Stimulated activated naive B cell treated with anti-CD40 and anti-IgM and Interleukin-4, amounts not matched to agents 10 μg/mL and 1 μg/mL and 100 μg/mL, for 72 hours (primary cell): ENCODE measurements around the gene NKX2-3.
A peak's percentile ranks its signal among the peaks of the same experiment; 100 is the strongest.

Experiments
- ATAC-seq, 2 donors: fragments of 150-1000 bp; cut with Tn5 transposase; replicated peaks; 2 replicates each; pipeline ENCODE4 v1.10.0; 2021; ENCODE audit warnings: moderate library complexity in 1 of 2
- DNase-seq: peaks from one replicate; pipeline ENCODE4 v3.0.0; 2021
- H3K27ac Mint-ChIP-seq: one replicate; pipeline ENCODE4 v1.8.0; 2022; ENCODE audit warnings: mild to moderate bottlenecking, mixed read lengths
- H3K27me3 Mint-ChIP-seq, 2 donors: one replicate each; pipeline ENCODE4 v1.8.0; 2022; ENCODE audit warnings: mixed read lengths in 2 of 2
- H3K36me3 Mint-ChIP-seq, 2 donors: one replicate each; pipeline ENCODE4 v1.8.0; 2022; ENCODE audit warnings: mixed read lengths in 2 of 2, mild to moderate bottlenecking in 1 of 2
- H3K4me1 Mint-ChIP-seq, 2 donors: one replicate each; pipeline ENCODE4 v1.8.0; 2022; ENCODE audit warnings: mixed read lengths in 2 of 2, mild to moderate bottlenecking in 1 of 2
- H3K4me3 Mint-ChIP-seq, 2 donors: one replicate each; pipeline ENCODE4 v1.8.0; 2022; ENCODE audit warnings: mild to moderate bottlenecking in 2 of 2, mixed read lengths in 2 of 2, moderate library complexity in 1 of 2
- H3K9me3 Mint-ChIP-seq, 2 donors: one replicate each; pipeline ENCODE4 v1.8.0; 2022; ENCODE audit warnings: mixed read lengths in 2 of 2, mild to moderate bottlenecking in 1 of 2

The NKX2-3 gene

DNA sequence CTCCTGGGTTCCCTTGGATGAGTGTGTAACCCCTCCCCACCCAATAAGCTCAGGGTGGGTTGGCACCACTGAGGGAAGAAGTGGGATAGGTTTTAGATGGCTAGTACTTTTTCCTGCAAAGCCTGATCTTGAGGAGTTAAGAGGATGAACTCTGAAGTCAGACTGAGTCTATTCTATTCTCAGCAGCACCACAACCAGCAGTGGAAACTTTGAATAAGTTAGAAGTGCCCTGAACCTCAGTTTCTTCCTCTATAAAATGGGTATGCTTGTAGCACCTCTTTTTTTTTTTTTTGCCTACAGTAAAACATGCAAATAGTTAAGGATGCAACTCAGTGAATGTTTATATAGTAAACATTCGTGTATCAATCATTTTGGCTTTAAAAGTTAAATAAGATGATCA is 7.1 kb downstream of the NKX2-3 start:
- no peak for ATAC-seq
- H3K36me3 Mint-ChIP-seq, result no peaks in the 10 kb centered on the region
- H3K4me3 Mint-ChIP-seq, result peak overlapping the region in 1 of 2 donors; percentile 69
- peaks cover 74 to 88% of the 10 kb centered on the region in 2 donors for H3K27me3 Mint-ChIP-seq
- no peak overlapping the region for H3K27ac Mint-ChIP-seq
- H3K4me1 Mint-ChIP-seq, result peaks cover 14 to 53% of the 10 kb centered on the region in 2 donors
- no peaks in the 10 kb centered on the region for H3K9me3 Mint-ChIP-seq
- DNase-seq, result no peak

DNA sequence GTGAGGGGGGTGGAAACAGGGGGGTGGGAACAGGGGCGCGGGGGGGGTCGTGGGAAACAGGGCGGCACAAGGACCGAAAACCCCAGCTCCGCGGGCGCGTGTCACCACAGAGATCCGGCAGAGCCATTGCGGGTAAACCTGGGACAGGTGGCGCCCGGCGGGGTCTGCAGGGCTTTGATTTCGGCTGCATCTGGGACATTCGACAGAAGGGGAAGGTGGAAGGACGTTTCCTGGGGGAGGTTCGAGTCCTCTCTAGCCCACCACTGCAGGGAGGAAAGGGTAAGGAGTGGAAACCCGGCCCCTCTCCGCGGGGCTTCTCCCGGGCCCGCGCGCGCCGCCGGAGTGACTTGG is 7.5 kb downstream of the NKX2-3 start:
- H3K4me3 Mint-ChIP-seq, result peak overlapping the region; percentile 69 to 73
- H3K9me3 Mint-ChIP-seq, result no peaks in the 10 kb centered on the region
- peaks cover 77 to 90% of the 10 kb centered on the region in 2 donors for H3K27me3 Mint-ChIP-seq
- DNase-seq (no peak), ATAC-seq (no peak)
- no peak overlapping the region for H3K27ac Mint-ChIP-seq
- H3K4me1 Mint-ChIP-seq, result peaks cover 12 to 48% of the 10 kb centered on the region in 2 donors
- no peaks in the 10 kb centered on the region for H3K36me3 Mint-ChIP-seq

DNA sequence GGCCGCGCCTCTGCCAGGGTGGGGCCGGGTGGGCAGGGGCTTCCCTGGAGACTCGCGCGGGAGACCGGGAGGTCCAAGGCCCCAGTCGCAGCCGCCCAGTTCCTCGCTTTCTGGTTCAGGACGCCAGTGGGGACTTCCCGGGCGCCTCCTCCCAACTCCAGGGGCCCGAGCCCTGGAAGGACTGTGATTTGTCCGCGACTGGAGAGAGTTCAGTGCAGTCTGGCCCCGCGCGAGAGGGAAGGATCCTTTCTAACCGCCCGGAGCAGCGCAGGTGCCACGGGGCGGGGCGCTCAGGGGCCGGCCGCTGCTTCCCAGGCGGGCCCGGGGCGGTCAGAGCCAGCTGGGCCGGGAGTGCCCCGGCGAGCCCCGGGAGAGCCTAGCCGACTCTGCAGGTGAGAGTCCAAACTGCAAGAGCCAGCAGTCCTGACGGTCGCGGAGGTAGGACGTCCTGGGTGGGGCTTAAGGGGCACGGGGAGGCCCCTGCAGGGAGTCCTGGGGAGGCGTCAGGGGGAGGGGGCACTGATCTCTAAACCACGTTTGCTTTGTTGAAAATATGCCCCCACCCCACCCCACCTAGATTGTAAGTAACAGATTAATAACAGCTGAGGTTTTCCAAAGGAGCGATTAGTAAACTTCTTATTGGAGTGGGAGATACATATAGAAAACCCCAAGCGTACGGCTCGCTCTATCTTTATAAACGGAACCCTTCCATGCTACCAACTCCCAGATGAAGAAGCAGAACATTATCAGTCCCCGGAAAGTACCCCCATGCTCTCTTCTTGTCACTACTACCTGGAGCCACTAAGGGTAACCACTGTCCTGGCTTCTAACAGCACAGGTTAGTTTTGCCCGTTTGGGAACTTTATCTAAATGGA is 8.2 kb downstream of the NKX2-3 start:
- Mint-ChIP-seq H3K36me3 (no peaks in the 10 kb centered on the region), H3K4me1 (peaks cover 12 to 42% of the 10 kb centered on the region in 2 donors), H3K27ac (no peak overlapping the region), H3K4me3 (peak overlapping the region; percentile 69 to 73), H3K9me3 (no peaks in the 10 kb centered on the region), H3K27me3 (peaks cover 80 to 91% of the 10 kb centered on the region in 2 donors)
- peak; percentile 29 to 62 for ATAC-seq
- DNase-seq, result no peak

DNA sequence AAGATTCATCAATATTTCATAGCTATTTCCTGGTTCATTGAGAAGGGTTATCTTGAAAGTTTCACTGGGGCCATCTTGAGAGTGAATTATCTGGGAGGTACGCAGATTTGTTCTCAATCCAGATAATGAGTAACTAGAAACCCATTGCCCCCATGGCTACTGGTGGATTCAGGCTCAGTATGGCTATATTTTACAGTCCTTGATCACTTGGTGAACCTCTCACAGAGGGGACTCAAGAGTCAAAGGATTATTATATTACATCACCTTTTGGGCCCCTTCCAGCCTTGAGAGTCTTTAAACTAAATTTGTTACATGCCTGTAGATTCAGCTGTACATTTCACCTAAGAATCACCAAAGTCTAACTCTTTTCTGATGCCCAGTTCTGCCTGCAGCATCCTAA is 11.6 kb downstream of the NKX2-3 start:
- Mint-ChIP-seq H3K27me3 (peaks cover 64 to 82% of the 10 kb centered on the region in 2 donors), H3K9me3 (no peaks in the 10 kb centered on the region), H3K27ac (no peak overlapping the region), H3K4me3 (no peak overlapping the region), H3K4me1 (peaks cover 0 to 12% of the 10 kb centered on the region in 2 donors), H3K36me3 (no peaks in the 10 kb centered on the region)
- no peak for DNase-seq
- ATAC-seq, result no peak

DNA sequence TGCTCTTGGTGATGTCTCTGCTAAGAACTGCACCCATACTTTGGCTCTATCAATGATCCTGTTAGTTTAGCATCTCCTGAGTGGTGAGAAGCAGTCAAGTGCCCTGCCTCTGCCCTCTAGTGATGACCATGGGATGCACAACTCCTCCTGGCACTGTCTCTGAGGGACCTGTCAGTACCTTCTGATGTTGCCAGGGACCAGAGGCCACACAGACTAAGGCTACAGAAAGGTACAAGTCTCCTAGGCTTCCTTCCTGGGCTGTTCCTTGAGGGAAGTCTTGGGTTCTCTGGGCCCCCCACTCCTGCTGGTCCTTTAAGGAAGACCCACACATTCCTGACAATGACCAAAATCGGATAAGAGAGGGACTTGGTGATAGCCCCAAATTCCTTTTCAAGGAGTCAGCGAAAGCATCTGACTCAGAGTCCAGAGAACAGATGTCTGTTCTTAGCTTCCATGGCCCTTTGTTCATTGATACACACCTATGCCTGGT is 15.3 kb downstream of the NKX2-3 start:
- Mint-ChIP-seq H3K9me3 (no peaks in the 10 kb centered on the region), H3K27ac (no peak overlapping the region), H3K27me3 (peaks cover 56 to 79% of the 10 kb centered on the region in 2 donors), H3K36me3 (no peaks in the 10 kb centered on the region), H3K4me1 (no peaks in the 10 kb centered on the region), H3K4me3 (no peak overlapping the region)
- DNase-seq (no peak), ATAC-seq (peak; percentile 66 to 77)

DNA sequence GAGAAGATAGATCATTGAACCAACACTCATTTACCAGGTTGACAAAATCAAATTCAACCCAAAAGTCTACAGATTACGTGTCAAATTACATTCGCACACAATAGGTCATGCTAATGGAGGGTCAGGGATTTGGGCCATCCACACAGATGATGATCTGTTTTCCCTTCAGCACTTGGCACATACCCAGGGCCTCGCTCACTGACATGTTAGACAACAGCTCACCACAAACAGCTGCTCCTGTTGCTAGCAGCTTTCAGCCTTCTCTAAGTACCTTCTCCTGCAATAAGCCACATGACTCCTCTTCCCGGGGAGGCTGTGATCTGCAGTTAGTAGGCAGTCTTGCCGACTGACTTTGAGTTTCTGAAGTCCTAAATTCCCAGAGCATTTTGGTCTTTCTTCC is 18.4 kb downstream of the NKX2-3 start:
- DNase-seq (no peak), ATAC-seq (no peak)
- Mint-ChIP-seq H3K36me3 (no peaks in the 10 kb centered on the region), H3K9me3 (no peaks in the 10 kb centered on the region), H3K27me3 (peaks cover 54 to 70% of the 10 kb centered on the region in 2 donors), H3K27ac (no peak overlapping the region), H3K4me1 (no peaks in the 10 kb centered on the region), H3K4me3 (no peak overlapping the region)

DNA sequence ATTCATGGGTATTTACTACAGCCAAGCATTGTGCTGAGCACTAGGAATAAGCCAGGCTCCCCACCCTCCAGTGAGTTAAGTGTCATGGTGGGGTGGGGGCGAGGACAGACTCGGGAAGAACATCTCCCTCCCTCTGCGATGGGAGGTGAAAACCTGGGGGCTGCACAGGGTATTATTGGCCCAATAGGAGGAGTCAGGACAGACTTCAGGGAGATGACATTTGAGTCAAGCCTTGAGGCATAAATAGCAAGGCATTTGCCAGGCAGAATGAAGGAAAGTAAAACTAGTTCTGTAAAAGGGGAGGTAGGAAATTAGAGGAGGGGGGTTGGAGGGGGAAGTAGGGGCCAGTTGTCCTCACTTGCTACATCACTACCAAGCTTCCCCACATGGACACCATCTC is 18.9 kb downstream of the NKX2-3 start:
- Mint-ChIP-seq H3K27me3 (peaks cover 51 to 66% of the 10 kb centered on the region in 2 donors), H3K27ac (no peak overlapping the region), H3K36me3 (no peaks in the 10 kb centered on the region)

DNA sequence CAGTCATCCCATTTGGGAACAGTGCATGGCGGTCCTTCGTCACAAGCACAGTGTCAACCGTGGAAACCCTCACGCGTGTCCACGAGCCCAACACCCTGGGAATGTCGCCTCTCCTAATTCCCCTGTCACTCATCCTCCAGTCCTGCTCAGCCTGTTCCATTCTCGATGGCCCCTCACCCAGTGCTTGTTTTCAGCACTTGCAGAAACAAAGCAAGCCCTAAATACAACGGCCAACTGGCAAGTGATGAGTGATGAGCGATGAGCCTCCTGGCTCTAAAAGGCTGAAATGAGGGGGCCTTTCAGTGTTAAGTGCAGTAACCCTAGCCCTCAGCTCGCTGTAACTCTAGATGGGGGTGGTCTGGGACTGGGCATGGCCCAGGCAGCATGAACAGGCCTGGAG is 22.6 kb downstream of the NKX2-3 start:
- Mint-ChIP-seq H3K27ac (no peak overlapping the region), H3K27me3 (peaks cover 39 to 50% of the 10 kb centered on the region in 2 donors), H3K4me3 (no peak overlapping the region), H3K36me3 (no peaks in the 10 kb centered on the region), H3K4me1 (peaks cover 0 to 2% of the 10 kb centered on the region in 2 donors), H3K9me3 (no peaks in the 10 kb centered on the region)
- ATAC-seq (no peak), DNase-seq (no peak)

More for the DNA sequence above, 18.9 kb downstream of the NKX2-3 start:
- DNase-seq (no peak), ATAC-seq (no peak)
- no peaks in the 10 kb centered on the region for H3K9me3 Mint-ChIP-seq
- H3K4me3 Mint-ChIP-seq, result no peak overlapping the region
- H3K4me1 Mint-ChIP-seq, result no peaks in the 10 kb centered on the region

DNA sequence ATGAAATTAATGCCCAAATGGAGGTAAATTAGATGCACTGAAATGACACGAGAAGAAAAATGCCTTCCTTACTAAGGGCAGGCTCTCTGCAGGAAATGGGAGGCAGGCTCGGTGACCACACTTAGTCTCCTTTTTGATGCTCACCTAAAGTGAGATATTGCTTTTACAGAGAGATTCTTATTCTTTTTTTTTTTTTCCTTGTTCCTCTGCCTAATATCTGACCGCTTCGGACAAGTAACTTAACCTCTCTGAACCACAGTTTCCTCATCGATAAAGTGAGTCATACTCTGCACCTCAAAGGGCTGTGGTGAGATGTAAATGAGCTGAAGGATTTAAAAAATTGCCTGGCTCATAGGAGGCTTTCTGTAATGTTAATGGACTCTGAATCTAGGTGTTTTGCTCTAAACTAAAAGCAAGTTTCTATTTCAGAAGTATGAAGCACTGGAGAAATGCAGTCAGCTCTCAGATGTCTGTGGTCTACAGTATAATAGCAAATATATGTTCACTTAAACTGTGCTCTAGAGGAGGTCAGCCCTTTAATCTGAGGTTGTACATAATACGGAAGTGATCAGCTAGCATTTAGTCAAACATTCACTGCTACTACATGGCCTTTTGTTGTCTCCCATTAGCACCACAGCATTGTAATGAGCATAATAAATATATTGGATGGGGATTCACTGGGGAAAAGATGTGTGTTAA is 23.2 kb downstream of the NKX2-3 start:
- no peak overlapping the region for H3K4me3 Mint-ChIP-seq
- H3K36me3 Mint-ChIP-seq, result no peaks in the 10 kb centered on the region
- DNase-seq (no peak), ATAC-seq (peak; percentile 72 to 75)
- no peaks in the 10 kb centered on the region for H3K9me3 Mint-ChIP-seq
- H3K4me1 Mint-ChIP-seq, result peaks cover 0 to 7% of the 10 kb centered on the region in 2 donors
- H3K27me3 Mint-ChIP-seq, result peaks cover 36 to 46% of the 10 kb centered on the region in 2 donors
- H3K27ac Mint-ChIP-seq, result no peak overlapping the region

DNA sequence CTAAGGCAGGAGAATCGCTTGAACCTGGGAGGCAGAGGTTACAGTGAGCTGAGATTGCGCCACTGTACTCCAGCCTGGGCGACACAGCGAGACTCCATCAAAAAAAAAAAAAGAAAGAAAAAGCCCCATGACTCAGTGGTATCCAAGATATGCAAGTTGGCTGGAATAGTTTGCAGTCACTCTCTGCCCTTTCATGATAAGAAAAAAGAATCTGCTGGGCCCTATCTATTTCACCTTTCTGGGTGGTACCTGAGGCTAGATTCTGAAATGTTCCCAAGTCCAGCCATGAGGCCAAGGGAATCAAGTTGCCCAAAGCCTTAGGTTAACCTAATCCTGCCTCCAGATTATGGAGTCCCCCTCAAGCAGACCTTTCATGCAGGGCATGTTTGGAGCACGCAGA is 24.3 kb downstream of the NKX2-3 start:
- H3K27ac Mint-ChIP-seq, result no peak overlapping the region
- peaks cover 28 to 37% of the 10 kb centered on the region in 2 donors for H3K27me3 Mint-ChIP-seq
- H3K36me3 Mint-ChIP-seq, result no peaks in the 10 kb centered on the region
- DNase-seq, result no peak
- H3K4me3 Mint-ChIP-seq, result no peak overlapping the region
- H3K4me1 Mint-ChIP-seq, result peaks cover 0 to 8% of the 10 kb centered on the region in 2 donors
- ATAC-seq, result no peak
- no peaks in the 10 kb centered on the region for H3K9me3 Mint-ChIP-seq

DNA sequence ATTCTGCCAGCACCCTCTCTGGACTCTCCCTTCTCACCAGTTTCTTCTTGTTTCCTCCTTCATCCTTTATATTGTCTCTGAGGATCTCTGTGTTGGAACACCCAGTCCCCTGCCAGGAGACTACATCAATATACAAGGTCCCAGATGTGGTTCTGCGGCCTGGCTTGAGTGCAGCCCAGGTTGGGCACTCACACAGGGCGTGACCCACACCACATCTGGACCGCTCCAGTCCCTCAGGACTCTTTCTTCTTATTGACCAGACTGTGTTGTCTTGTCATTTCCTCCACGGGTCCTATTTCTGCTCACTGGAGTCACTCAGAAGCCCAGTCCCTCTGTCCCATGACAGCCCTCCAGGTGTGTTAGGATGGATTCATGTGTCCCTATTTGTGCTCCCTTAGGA is 26.0 kb downstream of the NKX2-3 start:
- ATAC-seq (no peak), DNase-seq (no peak)
- H3K4me3 Mint-ChIP-seq, result no peak overlapping the region
- H3K36me3 Mint-ChIP-seq, result no peaks in the 10 kb centered on the region
- peaks cover 9 to 25% of the 10 kb centered on the region in 2 donors for H3K4me1 Mint-ChIP-seq
- H3K27ac Mint-ChIP-seq, result no peak overlapping the region
- peaks cover 21 to 24% of the 10 kb centered on the region in 2 donors for H3K27me3 Mint-ChIP-seq
- no peaks in the 10 kb centered on the region for H3K9me3 Mint-ChIP-seq

DNA sequence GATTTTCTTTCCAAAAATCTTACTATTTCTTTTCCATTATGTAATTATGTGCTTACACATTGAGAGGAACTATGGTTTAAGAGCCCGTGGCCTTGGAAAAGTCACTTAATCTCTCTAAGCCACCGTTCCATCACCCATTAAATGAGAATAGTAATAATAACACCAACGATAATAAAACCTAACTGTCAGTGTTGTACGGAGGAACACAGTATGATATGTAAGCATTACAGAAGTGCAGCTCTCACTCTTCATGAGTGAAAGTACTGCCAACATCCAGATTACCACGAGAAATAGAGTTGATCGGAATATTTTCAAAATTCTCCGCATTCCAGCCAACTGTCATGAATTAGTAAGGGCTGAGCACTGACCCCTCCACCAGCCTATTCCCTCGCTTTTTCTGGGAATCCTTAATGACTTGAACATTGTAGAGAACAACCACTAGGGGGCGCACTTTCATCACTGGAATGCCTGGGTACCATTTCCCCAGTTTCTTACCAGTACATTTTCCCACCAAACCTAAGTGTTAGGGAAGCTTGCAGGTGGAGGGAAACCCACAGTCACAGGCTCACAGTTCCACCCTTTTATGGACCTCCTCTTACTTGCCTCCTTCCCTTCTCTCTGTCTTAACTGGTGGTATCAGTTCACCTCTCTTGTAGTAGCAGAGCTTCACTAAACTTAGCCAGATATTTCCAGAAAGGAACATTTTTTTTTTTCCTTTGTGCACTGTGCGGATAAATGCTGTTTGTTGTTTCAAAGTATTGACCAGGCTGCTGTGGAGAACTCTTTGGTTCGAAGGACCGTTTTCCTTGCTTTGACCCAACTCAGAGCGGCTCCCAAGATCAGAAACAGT is 27.8 kb downstream of the NKX2-3 start:
- H3K27me3 Mint-ChIP-seq, result peaks cover 6 to 8% of the 10 kb centered on the region in 2 donors
- ATAC-seq (peak in 1 of 2 donors; percentile 34), DNase-seq (no peak)
- H3K4me3 Mint-ChIP-seq, result no peak overlapping the region
- H3K36me3 Mint-ChIP-seq, result no peaks in the 10 kb centered on the region
- H3K4me1 Mint-ChIP-seq, result peaks cover 9 to 27% of the 10 kb centered on the region in 2 donors
- no peaks in the 10 kb centered on the region for H3K9me3 Mint-ChIP-seq
- peak overlapping the region; percentile 20 for H3K27ac Mint-ChIP-seq

DNA sequence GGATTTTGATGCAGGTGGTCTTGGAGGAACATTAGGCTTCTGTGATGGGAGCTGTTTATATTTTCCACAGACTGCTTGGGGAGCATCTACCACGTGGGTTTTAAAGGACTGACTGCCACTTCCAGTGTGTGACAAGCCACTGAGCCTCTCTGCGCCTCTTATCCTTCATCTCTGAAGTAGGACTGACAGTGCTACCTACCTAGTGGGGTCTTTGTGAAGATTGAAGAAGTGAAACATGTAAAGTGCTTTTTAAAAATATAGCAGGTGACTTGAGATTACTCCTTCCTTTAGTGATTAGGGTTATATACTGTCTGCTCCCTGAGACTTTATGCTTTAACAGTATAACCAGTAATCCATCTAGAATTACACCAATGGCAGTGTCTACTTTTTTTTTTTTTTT is 29.9 kb downstream of the NKX2-3 start:
- H3K4me1 Mint-ChIP-seq, result peaks cover 9 to 27% of the 10 kb centered on the region in 2 donors
- no peaks in the 10 kb centered on the region for H3K9me3 Mint-ChIP-seq
- H3K36me3 Mint-ChIP-seq, result no peaks in the 10 kb centered on the region
- no peak overlapping the region for H3K4me3 Mint-ChIP-seq
- ATAC-seq, result peak; percentile 31 to 61
- peaks cover 5 to 8% of the 10 kb centered on the region in 2 donors for H3K27me3 Mint-ChIP-seq
- no peak for DNase-seq
- H3K27ac Mint-ChIP-seq, result no peak overlapping the region

DNA sequence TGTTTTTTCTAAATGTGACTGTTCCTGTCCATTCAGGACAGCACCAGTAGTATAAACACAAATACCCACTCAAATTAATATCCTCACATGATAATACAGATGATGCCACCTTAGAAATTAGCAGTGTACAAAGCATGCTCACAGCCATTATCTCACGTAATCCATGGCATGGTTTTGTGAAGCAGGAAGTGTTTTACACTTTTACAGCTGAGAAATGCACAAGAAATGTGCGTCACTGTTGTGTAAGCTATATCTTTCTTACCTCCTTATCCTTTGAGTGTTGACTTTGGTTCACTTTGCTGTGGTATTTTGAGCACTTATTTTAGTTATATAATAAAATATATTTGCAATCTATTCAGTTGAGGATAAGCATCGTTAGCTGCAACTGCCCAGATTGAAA is 31.6 kb downstream of the NKX2-3 start:
- no peaks in the 10 kb centered on the region for H3K9me3 Mint-ChIP-seq
- ATAC-seq (no peak), DNase-seq (no peak)
- H3K4me1 Mint-ChIP-seq, result peaks cover 12 to 34% of the 10 kb centered on the region in 2 donors
- H3K4me3 Mint-ChIP-seq, result no peak overlapping the region
- no peak overlapping the region for H3K27ac Mint-ChIP-seq
- H3K36me3 Mint-ChIP-seq, result no peaks in the 10 kb centered on the region
- no peaks in the 10 kb centered on the region for H3K27me3 Mint-ChIP-seq
